Hepatic stellate cell (primary cell): ENCODE measurements around the gene SKAP2.

Source experiments
- DNase-seq: peaks from one replicate; pipeline ENCODE4 v3.0.0; 2011; ENCODE audit warnings: low spot score

SKAP2 gene

DNA sequence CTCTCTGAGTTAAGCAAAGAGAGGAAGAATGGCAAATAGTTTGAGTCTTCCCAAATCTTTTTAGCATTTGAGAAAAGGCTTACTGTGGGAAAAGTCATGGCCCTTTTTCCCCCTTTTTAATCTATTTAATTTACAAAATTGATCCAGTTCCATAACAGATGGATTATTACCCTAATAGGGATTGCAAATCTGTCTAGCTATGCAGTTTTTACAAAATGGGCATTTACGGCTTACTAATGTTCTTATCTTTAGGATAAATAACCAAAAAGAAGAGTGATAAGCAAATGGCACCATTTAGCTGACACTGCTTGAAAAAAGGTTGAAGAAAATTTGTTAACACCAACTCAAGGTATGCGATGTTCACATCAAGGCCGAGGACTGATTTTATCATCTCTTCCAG lies 169.7 kb downstream of the SKAP2 start:
- no peak for DNase-seq

GRCh38 chr7:26694141-26694540 lies 170.2 kb downstream of the SKAP2 start:
- DNase-seq, result no peak

GRCh38 chr7:26691886-26692285 lies 172.5 kb downstream of the SKAP2 start:
- DNase-seq, result no peak

DNA sequence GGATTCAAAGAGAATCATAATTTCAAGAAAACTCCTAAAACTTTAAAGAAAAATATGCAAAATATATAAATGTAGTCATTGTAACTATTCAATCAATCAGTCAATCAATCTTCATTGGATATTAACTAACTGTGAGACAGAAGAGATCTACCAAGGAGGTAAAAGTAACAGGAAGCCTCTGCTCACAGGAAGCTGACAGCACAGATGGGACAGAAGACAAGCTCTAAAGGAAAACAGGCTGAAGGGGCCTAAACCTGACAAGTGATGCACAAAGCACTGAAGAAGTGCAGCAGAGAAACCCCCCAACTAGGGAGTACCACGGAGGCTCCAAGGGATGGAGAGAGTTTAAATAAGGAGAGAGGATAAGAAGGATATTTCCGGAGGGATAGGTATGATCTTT lies 173.0 kb downstream of the SKAP2 start:
- DNase-seq, result no peak

DNA sequence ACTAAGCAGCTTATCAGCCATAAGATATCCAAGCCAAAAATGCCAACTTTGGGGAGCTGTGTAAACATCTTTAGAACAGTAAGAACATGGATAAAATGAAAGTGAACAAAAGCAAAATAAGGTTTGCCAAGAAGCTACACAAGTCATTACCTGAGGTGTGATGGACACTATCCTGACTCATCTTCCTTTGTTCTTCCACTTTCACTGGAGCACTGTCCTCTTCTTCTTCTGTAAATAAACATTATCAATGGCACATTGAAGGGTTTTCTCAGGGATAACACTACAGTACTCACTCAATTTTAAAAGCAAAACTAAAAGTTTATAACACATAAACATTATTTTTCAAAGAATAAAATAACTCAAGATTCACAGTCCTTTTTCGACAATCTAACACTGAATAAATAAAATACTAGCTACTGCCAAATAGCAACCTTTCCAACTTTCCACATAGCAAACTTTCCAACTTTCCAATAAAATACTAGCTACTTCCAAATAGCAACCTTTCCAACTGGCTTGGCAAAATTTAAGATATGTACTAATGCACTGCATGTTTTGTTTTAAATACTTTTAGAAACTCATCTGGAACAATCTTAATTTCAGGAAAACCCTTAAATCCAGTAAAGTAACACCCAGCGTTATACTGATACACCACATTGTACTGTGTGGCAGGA lies 174.1 kb downstream of the SKAP2 start:
- DNase-seq, result no peak

GRCh38 chr7:26688936-26689506 lies 175.4 kb downstream of the SKAP2 start:
- DNase-seq, result no peak

DNA sequence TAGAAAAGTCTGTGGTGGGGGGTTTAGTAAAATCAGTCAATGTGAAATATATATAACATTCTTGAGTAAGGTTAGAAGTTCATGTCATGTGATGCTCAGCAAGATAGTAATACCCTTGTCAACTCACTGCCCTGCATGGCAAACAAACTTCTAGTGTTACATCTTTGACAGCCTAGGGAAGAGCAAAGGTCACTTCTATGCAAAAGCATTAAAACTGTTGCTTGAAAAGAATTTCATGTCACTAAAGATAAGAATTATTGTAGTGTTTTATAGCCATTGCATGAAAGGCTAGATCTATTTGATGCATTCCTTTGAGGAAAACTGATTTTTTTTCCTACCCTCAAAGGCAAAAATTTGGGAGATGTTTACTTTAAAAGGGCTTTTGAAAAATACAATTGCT lies 176.0 kb downstream of the SKAP2 start:
- no peak for DNase-seq

- DNase-seq, result no peak
Observed at GRCh38 chr7:26687032-26687431, 177.4 kb downstream of the SKAP2 start.

DNA sequence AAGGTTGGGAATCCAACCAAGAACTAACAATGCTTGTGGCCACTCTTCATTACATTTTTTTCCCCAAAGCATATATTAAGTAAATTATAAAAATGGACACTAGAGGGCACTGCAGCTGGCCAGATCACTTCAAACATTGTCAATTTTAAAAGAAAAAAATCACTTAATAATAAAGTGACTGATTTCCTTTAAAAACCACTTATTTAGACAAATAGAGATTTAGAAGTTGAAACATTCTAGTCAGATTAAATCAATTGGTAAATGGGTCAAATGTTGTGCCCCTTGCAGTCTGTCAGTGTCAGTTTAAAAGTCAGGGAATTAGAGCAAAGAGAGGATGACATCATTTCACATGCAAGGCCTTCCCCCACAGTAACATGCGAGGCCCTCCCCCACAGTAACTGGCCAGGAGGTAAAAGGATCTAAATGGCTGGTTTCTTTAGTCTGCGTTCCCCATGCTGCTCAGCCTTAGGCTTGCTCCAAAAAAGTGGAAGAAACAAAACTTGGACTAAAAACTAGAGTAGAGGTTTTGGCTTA lies 177.9 kb downstream of the SKAP2 start:
- no peak for DNase-seq

DNA sequence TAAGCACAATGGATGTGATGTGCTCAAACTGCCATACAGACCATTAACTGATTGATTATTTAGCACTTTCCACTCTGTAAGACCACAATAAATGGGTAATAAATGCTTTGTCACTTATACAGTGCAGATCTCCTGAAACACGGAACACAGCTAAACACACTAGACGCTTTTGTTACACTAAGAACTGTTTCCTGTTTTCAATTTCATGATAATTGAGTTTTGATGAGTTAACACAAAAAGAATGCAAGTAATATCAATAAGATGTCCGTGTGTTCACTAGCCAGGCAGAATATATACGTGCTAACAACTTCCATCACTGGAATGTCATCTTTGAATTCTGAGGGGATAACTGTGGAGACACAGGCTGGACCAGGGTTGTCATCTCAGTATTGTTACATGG lies 178.8 kb downstream of the SKAP2 start:
- no peak for DNase-seq

GRCh38 chr7:26684447-26684846 lies 179.9 kb downstream of the SKAP2 start:
- DNase-seq, result no peak

DNA sequence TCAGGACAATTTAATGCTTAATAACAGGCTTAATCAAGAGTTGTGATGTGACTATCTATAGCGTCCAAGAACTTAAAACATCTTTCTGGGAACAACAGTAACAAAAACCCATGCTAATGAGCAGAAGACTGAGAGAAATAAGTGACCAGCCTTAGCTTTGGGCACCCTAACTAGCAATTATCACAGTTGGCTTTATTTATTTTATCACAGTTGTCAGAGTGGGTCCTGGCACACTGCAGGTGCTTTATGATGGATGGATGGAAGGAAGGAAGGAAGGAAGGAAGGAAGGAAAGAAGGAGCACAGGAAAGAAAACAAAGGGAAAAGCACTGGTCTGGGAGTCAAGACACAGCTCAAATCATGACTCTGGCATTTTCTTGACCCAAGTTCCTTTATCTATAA lies 181.1 kb downstream of the SKAP2 start:
- DNase-seq, result no peak

- DNase-seq, result no peak
Observed at GRCh38 chr7:26681819-26682418, 182.5 kb downstream of the SKAP2 start.

DNA sequence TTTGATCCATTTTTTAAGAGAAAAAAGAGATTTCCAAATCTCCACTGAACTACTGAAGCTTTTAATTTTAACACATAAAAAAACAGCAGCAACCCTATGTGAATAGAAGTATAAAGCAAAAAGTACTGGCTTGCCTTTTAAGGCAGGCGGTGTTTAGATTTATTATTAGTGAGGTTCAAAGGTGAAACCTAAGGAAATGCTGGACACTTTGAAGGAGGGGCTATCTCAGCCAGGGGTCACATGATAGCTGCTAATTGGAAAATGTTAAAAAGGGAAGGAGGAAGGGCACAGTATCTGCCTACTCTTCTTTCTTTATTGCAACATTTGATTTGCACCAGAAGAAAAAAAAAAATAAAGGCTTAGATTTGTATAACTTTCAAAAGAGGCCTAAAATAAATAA lies 183.8 kb downstream of the SKAP2 start:
- DNase-seq, result no peak

DNA sequence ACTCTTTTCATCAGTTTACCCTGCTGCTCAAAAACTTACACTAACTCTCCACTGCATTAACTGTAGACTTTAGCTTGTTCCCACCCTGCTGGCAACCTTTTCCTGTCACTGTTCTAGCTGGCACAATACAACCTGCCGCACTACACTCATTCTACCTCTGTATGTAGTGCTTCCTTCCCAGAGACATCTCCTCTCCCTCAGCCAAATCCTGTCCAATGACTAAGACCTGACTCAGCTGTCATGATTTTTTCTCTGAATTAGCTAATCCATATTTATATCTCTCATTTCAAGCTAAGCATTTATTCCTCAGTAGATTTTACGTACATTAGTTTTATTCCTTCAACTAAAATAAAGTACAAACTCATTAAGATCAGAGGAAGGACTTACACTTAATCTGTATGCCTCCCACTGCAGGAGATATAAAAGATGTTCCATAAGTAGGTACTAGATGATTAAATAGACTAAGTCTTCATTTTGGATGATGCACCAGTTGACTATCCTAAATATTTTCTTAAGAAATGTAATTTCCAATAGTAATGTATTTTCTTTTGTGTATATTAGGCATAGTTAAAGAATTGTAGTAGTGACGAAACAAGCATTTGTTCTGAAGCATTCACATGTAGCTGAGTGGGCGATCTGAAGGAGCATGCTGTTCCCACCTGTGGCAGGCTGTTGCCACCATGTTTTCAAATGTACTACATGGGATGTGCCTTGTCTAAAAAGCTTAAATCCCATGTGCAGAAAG lies 189.1 kb downstream of the SKAP2 start:
- no peak for DNase-seq

DNA sequence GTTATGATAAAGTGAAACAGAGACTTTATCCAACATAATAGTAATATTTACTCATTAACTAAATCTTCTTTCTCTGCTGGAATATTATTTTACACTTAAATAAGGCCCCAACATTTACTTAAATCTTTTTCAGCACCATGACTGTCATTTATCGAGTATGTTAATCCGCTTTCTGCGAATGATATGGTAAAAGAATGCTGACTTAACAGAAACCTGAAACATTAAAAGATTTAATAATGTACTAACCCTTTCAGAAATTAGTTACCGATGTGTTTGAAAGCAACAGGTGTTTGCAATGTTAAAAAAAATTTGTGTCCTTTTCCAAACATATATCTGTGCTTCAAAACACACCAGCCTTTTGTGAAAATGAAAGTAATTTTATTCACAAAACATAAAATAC lies 190.5 kb downstream of the SKAP2 start:
- DNase-seq, result no peak

- DNase-seq, result no peak
Observed at GRCh38 chr7:26673271-26673670, 191.1 kb downstream of the SKAP2 start.

GRCh38 chr7:26670841-26671240 lies 193.5 kb downstream of the SKAP2 start:
- DNase-seq, result no peak

- no peak for DNase-seq
Observed at GRCh38 chr7:26670290-26670689, 194.1 kb downstream of the SKAP2 start.

DNA sequence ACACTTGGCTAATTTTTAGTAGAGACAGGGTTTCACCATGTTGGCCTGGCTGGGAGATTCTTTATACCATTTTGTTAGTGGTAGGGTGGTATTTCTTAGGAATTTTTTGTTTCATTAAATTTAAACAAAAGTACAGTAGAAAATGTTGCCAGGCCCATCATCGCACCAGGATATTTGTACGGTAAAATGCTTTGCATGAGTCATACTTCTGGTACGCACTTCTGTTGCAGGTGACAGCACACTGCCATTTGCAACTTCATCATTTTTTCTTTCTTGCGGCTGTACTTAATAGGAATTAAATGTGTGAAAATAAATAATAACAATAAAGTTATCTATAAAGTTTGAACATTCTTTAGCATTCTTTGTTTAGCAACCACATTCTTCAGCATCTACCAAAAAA lies 195.6 kb downstream of the SKAP2 start:
- no peak for DNase-seq

GRCh38 chr7:26667514-26668133 lies 196.8 kb downstream of the SKAP2 start:
- DNase-seq, result peak; percentile 34

- no peak for DNase-seq
Observed at GRCh38 chr7:26664735-26665416, 199.5 kb downstream of the SKAP2 start.
